ENCODE data around the gene HUNK.
"Not testable (repeated sequence)": the region's sequence is repeated elsewhere in the genome, so short reads cannot be mapped to it uniquely, and the experiment has no call there.

Gene HUNK

DNA sequence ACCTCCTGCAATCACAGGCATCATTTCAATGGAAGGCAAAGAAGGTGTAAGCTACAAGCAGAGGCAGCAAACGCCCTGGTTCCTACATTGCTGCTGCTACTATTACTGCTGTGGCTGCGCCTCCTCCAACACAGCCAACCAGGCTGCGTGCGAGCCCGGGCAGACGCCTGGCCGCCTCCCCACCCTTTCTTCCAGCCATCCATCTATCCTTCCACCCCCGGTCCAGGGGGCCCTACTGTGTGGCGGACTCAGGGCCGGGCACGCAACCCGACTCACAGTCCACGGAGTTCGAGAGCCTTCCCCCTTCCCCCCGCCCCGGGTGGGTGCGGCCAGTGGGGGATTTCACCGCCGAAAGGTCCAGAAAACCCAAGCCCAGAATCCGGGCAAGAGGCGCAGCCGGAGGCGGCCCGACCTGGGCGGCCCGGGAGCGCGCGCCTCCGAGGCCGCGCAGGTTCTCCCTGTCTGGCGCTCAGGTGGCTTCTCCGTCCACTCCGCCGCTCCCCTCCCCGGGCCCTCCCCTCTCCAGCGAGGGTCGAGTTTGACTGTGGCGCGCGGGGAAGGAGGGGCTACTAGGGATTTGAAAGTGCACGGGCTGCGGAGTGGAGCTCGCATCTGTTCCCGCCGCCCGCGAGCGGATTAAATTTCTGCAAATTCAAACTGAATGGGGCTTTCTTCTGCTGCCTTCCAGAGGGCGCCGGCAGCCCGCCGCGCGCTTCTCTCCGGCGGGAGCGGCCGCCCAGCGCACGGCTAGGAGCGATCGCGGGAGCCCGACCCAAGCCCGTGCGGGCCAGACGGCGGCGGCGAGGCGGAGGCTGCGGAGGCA, at the start of gene HUNK:
Gene HUNK, plus strand, starts transcription at position 569 of the 823 bp plus-strand sequence. CDS start 655 bp downstream, outside the sequence.
- DNase-seq (ENCODE audit: low spot score) (no peak), FAIRE-seq (no peak)

DNA sequence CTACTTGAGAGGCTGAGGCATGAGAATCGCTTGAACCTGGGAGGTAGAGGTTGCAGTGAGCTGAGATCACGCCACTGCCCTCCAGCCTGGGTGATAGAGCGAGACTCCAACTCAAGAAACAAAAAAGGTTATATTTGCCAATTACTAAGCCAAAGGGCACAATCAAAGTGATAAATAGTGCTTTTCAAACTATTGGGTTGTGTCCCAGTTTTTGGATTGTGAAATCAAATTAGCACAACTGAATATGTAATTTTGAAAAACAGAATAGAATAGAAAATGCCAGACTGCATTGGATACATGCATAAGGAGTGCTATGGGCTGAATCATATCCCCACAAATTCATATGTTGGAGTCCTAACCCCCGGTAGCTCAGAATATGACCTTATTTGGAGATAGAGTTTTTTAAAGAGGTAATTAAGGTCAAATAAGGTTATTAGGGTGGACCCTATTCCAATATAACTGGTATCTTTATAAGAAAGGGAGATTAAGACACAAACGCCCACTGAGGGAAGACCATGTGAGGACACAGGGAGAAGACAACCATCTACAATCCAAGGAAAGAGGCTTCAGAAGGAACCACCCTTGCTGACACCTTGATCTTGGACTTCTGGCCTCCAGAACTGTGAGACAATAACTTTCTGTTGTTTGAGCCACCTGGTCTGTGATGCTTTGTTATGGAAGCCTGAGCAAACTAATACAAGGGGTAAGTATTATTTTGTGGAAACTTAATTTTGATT, 42.9 kb upstream of the HUNK start:
- DNase-seq (ENCODE audit: low spot score) (no peak), FAIRE-seq (no peak)

GRCh38 chr21:31830701-31831100, 42.1 kb upstream of the HUNK start:
- no peak for FAIRE-seq

GRCh38 chr21:31837041-31837440, 35.8 kb upstream of the HUNK start:
- FAIRE-seq, result no peak
- no peak for DNase-seq (ENCODE audit: low spot score)

More at GRCh38 chr21:31830701-31831100, 42.1 kb upstream of the HUNK start:
- DNase-seq (ENCODE audit: low spot score), result no peak

GRCh38 chr21:31837618-31838390, 35.0 kb upstream of the HUNK start:
- FAIRE-seq (no peak), DNase-seq (ENCODE audit: low spot score) (no peak)

DNA sequence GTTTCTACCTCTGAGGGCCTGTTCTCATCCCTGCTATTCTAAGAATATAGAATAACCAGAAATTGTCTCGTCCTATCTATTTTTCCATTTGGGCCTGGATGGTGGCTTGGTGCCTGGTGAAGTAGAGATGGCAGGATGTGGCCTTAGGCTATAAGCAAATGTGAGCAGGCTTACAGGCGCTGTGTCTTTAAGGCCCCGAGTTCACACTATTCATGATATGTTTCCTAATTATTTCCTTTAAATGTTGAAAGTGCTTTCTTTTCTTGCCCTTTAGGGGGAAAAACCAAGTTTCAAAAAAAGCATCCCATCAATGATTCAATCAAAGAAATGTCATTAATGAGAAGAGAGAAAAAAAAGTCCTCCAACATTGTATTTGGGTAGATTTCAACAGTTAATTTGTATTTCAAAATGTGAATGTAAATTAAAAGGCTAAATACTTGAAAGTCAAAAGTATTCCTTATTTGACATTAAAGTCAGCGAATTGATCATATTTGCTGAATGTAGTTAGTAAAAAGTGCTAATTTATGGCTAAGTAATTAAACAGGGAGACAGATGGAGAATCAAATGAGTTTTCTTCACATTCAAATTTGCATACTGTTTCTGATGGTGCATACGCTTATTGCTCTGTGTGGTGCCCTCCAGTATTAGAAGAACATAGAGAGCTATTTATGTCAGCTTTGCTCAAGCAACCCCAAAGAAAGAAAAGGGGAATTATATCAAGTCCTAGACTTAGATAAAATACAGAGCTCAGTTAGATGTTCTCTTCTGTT, 34.0 kb upstream of the HUNK start:
- no peak for DNase-seq (ENCODE audit: low spot score)

GRCh38 chr21:31844206-31844605, 28.6 kb upstream of the HUNK start:
- FAIRE-seq (no peak), DNase-seq (ENCODE audit: low spot score) (no peak)

More for the DNA sequence above, 34.0 kb upstream of the HUNK start:
- FAIRE-seq, result no peak

DNA sequence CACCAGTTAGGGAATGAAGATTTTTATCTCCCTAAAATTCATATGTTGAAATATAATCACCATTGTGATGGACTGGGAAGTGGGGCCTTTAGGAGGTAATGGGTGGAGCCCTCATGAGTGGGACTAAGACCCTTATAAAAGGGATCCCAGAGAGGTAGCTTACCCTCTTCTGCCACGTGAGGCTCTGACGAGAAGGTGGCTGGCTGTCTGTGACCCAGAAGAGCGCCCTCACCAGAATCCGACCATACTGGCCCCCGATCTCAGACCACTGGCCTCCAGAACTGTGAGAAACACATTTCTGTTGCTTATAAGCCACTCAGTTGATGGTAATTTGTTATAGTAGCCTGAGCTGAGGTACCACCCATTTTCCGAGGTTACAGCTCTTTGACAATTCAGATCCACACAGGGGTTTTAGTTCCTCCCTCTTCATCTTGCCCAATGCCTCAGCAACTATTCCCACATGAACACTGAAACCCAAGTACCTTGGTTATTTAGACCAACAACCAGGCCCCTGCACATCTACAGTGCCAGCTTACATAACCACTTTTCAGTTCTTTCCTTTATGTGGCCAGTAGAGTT, 27.6 kb upstream of the HUNK start:
- FAIRE-seq (no peak), DNase-seq (ENCODE audit: low spot score) (no peak)

DNA sequence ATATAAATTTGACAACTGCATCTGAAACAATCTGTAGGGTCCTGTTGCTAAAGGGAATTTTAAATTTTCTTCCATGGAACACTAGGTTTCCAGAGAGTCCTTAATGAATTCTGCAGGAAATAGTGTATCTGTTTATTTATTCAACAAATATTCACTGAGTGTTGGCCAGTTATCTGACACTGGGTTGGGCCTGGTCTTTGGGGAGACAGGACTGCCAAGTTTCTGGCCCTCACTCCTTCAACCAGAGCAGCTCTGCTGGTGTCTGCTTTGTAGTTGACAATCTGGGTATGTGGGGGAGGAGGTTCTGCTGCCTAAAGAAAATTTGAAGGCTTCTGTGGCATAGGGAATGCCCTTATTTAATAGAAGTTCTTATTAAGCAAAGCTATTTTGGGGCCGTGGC, 26.1 kb upstream of the HUNK start:
- DNase-seq (ENCODE audit: low spot score), result no peak
- FAIRE-seq, result no peak

DNA sequence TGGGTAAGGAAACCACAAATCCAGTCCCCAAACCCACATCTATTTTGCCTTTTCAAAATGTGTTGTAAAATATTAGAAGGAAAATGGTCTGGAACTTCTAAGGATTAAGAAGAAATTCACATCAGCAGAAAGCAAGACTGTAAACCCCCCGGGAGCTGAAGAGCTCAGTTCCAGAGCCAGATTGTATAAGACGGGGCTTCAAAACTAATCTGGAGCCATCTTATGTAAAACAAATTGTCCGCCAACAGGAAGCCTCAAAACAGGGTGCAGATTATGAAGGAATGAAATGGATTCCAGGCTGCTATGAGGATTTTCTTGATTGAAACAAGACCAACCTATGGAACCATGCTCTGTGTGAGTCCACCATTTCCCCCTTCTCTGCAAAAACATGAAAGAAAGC, 25.1 kb upstream of the HUNK start:
- no peak for FAIRE-seq

GRCh38 chr21:31848326-31848985, 24.4 kb upstream of the HUNK start:
- DNase-seq (ENCODE audit: low spot score), result no peak

More for the DNA sequence above, 25.1 kb upstream of the HUNK start:
- DNase-seq (ENCODE audit: low spot score), result no peak

GRCh38 chr21:31850886-31851285, 21.9 kb upstream of the HUNK start:
- no peak for FAIRE-seq
- DNase-seq (ENCODE audit: low spot score), result no peak

More at GRCh38 chr21:31848326-31848985, 24.4 kb upstream of the HUNK start:
- FAIRE-seq, result no peak

GRCh38 chr21:31855180-31855579, 17.6 kb upstream of the HUNK start:
- DNase-seq (ENCODE audit: low spot score) (no peak), FAIRE-seq (no peak)

DNA sequence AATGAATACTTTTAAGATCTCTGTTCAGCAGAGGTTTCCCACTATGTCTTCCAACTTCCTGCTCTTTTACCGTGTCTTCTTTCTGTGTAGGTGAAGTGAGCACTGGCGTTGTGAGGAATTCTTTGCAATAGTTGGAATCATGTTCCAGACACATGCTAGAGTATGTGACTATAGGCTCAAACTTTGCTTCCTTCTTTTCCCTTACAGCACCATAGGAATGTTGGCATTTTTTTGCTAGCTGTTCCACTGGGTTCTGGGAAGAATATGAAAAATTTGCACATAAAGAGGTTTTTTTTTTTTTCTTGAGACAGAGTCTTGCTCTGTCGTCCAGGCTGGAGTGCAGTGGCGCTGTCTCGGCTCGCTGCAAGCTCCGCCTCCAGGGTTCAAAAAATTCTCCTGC, 15.7 kb upstream of the HUNK start:
- DNase-seq (ENCODE audit: low spot score) (no peak), FAIRE-seq (no peak)

DNA sequence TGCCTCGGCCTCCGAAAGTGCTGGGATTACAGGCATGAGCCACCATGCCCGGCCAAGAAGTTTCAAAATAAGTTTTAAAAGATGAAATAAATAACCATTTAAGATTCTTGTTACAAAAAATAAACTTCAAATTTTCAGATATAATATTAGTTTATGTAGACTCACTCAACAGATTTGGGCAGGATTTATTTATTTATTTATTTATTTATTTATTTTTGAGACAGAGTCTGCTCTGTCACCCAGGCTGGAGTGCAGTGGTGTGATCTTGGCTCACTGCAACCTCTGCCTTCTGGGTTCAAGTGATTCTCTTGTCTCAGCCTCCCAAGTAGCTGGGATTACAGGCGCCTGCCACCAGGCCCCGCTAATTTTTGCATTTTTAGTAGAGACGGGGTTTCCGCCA, 15.2 kb upstream of the HUNK start:
- not testable (repeated sequence) for DNase-seq (ENCODE audit: low spot score); FAIRE-seq

- no peak for DNase-seq (ENCODE audit: low spot score)
- FAIRE-seq, result no peak
Observed at GRCh38 chr21:31860851-31861250, 12.0 kb upstream of the HUNK start.

GRCh38 chr21:31862078-31862477, 10.7 kb upstream of the HUNK start:
- no peak for DNase-seq (ENCODE audit: low spot score)
- FAIRE-seq, result no peak

GRCh38 chr21:31865429-31865970, 7.3 kb upstream of the HUNK start:
- DNase-seq (ENCODE audit: low spot score) (no peak), FAIRE-seq (no peak)

DNA sequence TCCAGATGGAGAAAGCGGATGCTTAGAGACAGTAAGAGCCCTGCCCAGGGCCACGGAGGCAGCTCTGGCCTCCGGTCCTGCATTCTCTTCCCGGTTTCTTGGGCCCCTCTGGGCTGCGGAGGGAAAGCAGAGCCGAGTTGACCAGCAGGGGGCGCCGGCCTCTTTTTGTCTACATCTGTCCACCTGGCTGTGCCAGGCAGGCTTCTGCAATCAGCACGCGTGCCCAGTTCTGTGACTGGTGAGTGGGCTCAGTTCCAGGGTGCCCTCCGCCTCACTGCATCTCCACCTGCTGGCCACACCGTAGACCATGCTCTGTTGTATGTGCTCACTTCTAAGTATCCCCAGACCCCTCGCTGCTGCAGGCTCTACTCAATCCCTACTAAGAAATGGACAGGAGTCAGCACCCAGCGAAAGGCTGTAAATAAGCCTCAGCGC, 6.7 kb upstream of the HUNK start:
- DNase-seq (ENCODE audit: low spot score) (peak; percentile 50), FAIRE-seq (no peak)

DNA sequence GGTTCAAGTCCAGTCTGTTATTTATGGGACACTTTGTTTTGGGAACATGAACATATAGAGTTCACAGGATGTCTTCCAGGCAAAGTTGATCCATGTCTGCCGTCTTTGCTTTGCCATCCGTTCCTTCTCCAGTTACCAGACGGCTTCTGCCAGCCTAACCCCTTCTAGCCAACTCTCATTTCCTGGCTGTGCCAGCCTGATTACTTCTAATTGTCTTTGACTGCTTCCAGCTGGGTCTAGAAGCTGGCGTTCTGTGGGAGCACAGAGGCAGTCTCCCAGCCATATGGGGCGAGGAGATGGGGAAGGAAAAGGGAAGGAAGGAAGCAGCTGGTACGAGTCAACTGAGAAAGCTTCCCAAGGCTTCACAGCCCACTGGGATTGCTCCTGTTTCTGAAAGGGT, 3.1 kb upstream of the HUNK start:
- no peak for FAIRE-seq

More for the DNA sequence above, 3.1 kb upstream of the HUNK start:
- DNase-seq (ENCODE audit: low spot score), result no peak

Measured in RCC 7860 (cell line).